COLO829 (cell line): ENCODE measurements around the gene GSG1.
"Not testable (repeated sequence)": the region's sequence is repeated elsewhere in the genome, so short reads cannot be mapped to it uniquely, and the experiment has no call there.

Experiments used
- DNase-seq: peaks from one replicate; pipeline ENCODE4 v3.0.0; 2012; ENCODE audit warnings: low spot score

GSG1 gene

DNA sequence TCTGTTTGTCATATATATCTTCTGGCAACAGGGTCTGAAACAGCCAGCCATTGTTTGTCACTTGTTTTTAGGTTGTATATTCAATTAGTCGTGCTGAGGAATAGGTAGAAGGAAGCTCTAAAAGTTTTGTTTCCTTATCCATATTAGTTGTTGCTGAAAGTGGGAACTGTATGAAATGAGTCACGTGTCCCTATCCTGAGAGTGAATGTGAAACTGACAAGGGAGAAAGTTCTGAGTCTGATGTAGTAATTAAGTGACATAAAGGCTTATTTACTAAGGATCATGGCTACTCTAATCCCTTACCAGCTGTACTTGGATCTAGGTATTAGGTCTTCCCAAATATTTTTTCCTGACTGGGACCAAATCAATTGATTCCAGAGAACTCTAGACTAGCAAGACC lies 42.9 kb downstream of the GSG1 start:
- DNase-seq = no peak

DNA sequence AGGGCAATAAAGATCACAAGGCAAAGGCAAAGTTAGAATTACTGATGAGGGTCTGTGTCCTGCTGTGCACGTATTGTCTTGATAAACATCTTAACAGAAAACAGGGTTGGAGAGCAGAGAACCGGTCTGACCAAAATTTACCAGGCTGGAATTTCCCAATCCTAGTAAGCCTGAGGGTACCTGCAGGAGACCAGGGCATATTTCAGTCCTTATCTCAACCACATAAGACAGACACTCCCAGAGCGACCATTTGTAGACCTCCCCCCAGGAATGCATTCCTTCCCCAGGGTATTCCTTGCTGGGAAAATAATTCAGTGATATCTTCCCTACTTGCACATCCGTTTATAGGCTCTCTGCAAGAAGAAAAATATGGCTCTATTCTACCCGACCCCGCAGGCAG lies 49.9 kb downstream of the GSG1 start:
- DNase-seq = not testable (repeated sequence)

DNA sequence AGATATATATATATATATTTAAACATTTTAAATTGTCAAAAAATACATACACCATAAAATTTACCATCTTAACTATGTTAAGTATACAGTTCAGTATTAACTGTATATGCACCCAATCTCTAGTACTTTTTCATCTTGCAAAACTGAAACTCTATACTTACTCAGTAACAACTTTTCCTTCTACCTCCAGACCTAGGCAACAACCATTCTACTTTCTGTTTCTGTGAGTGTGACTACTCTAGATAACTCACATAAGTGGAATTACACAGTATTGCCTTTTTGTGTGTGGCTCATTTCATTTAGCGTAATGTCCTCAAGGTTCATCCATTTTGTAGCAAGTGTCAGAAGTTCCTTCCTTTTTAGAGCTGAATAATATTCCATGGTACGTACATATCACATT lies 51.0 kb downstream of the GSG1 start:
- no peak for DNase-seq

GRCh38 chr12:13049816-13050215 lies 53.7 kb downstream of the GSG1 start:
- no peak for DNase-seq

- no peak for DNase-seq
Measured at GRCh38 chr12:13046964-13047363, 56.5 kb downstream of the GSG1 start.

DNA sequence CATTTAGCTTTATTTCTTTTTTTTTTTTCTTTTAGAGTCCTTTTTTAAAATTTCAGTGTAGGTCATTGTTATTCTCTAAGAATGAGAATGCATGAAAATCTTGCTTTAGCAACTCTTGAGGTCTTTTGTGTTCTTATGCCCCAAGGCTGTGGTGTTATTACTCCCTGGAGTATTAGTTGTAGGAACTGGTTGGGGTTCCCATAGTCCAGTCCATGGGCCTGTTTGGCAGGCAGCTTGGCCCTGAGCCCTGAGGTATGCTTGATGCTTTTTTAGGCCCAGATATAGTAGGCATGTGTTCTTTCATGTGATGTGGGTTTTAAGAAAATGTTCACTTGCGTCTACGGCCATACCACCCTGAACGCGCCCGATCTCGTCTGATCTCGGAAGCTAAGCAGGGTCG lies 57.7 kb downstream of the GSG1 start:
- DNase-seq = no peak

GRCh38 chr12:13044906-13045299 lies 58.6 kb downstream of the GSG1 start:
- DNase-seq = peak; percentile 29

- DNase-seq = peak; percentile 84
Measured at GRCh38 chr12:13044002-13044905, 59.2 kb downstream of the GSG1 start, which contains the start of gene FAM234B. TSS of gene FAM234B (plus strand) at chr12:13044381. CDS start at chr12:13044404, 23 bp downstream.

DNA sequence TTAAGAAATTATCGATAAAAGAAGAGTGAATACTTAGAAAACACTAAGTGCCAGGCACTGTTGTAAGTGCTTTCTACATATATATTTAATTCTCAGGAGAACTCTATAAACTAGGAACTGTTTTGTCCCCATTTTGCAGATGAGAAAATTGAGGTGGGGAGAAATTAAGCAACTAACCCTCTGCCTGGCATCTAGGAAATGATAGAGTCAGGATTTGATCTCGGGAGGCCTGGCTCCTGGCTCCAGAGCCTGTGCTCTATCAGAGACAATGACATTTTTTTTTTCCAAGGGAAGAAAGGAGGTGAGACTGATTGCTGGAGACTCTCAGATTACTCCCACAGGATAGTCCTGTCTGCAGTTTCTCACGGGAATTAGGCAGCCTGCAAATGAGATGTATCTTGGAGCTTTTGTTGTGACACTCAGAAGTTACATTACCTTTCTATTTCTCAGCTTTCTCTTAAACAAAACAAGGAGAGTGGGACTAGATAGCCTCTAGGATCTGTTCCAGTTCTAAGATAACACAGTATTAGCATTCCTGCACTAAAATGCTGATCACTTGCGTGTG lies 60.7 kb downstream of the GSG1 start:
- no peak for DNase-seq

DNA sequence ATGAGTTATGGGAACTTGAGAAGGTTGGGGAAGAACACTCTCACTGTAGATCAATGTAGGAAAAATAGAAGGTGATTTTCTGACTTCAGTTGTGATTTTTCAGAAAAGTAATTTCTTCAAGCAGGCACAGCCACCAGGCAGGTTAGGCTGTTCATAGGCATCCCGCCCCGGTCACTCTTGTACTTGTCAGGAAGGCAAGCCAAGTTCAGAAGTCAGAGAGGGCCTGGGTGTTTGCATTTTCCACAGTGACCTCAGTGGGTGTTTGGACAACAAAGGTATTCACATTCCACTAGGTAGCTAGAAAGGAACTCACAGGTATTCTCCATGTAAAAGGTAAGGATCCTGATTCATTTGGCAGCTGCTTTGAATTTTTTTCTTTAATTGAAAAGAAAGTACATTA lies 62.2 kb downstream of the GSG1 start:
- no peak for DNase-seq

- peak; percentile 28 for DNase-seq
Measured at GRCh38 chr12:13039328-13039956, 64.0 kb downstream of the GSG1 start.

- no peak for DNase-seq
Measured at GRCh38 chr12:13038491-13039161, 64.8 kb downstream of the GSG1 start.

- DNase-seq = no peak
Measured at GRCh38 chr12:13036881-13037280, 66.6 kb downstream of the GSG1 start.

DNA sequence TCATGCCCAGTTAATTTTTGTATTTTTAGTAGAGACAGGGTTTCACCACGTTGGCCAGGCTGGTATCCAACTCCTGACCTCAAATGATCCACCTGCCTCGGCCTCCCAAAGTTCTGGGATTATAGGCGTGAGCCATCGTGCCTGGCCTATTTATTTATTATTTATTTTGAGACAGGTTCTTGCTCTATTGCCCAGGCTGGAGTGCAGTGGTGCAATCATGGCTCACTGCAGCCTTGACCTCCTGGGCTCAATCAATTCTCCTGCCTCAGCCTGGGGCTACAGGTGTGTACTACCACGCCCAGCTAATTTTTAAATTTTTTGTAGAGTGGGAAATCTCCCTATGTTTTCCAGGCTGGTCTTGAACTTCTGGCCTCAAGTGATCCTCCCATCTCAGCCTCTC lies 68.1 kb downstream of the GSG1 start:
- not testable (repeated sequence) for DNase-seq
